ENCODE results near the gene DIPK1B. TPM values are rescaled to one million over a fixed set of nuclear protein-coding genes. Genes with fewer than 3 reads are reported as not detected.

The DIPK1B gene
- total RNA-seq, 2 donors from 2014 or later, result 4.8 to 6.9 TPM

- H3K4me3 ChIP-seq, result no peak overlapping the region
- H3K27me3 ChIP-seq (replicated peaks; ENCODE audit: insufficient read depth), result no peaks in the 10 kb centered on the region
- peaks cover 8 to 13% of the 10 kb centered on the region in 2 donors for H3K4me1 ChIP-seq (ENCODE audit: control insufficient read depth in 1 of 2, low read depth in 2 of 2)
- TF ChIP-seq CTCF (IDR thresholded peaks at IDR 0.05), result no peak
- DNase-seq (ENCODE audit: low spot score) (no peak), ATAC-seq (ENCODE audit: insufficient number of reproducible peaks, low FRiP score, low read depth) (no peak)
- H3K27ac ChIP-seq, result no peak overlapping the region
- H3K36me3 ChIP-seq, result no peaks in the 10 kb centered on the region
- H3K9me3 ChIP-seq, result no peaks in the 10 kb centered on the region
These were observed 1.2 kb downstream of the DIPK1B start for GRCh38 chr9:136713550-136713949.

- TF ChIP-seq CTCF (IDR thresholded peaks at IDR 0.05), result no peak
- H3K4me1 ChIP-seq (ENCODE audit: control insufficient read depth in 1 of 2, low read depth in 2 of 2), result peaks cover 8 to 13% of the 10 kb centered on the region in 2 donors
- H3K36me3 ChIP-seq, result no peaks in the 10 kb centered on the region
- H3K27me3 ChIP-seq (replicated peaks; ENCODE audit: insufficient read depth), result no peaks in the 10 kb centered on the region
- no peak for ATAC-seq (ENCODE audit: insufficient number of reproducible peaks, low FRiP score, low read depth)
- no peak for DNase-seq (ENCODE audit: low spot score)
- no peak overlapping the region for H3K4me3 ChIP-seq
- H3K27ac ChIP-seq, result no peak overlapping the region
- H3K9me3 ChIP-seq, result no peaks in the 10 kb centered on the region
These were observed 1.9 kb downstream of the DIPK1B start for GRCh38 chr9:136714096-136714892.

- Histone ChIP-seq H3K27me3 (replicated peaks; ENCODE audit: insufficient read depth) (no peaks in the 10 kb centered on the region), H3K9me3 (no peaks in the 10 kb centered on the region), H3K4me1 (ENCODE audit: control insufficient read depth in 1 of 2, low read depth in 2 of 2) (peaks cover 8 to 13% of the 10 kb centered on the region in 2 donors), H3K36me3 (no peaks in the 10 kb centered on the region), H3K27ac (no peak overlapping the region), H3K4me3 (no peak overlapping the region)
- no peak for ATAC-seq (ENCODE audit: insufficient number of reproducible peaks, low FRiP score, low read depth)
- DNase-seq (ENCODE audit: low spot score), result no peak
- no peak for TF ChIP-seq CTCF (IDR thresholded peaks at IDR 0.05)
These were observed 2.5 kb downstream of the DIPK1B start for GRCh38 chr9:136714893-136715274.

GRCh38 chr9:136717399-136717798 lies 5.0 kb downstream of the DIPK1B start:
- Histone ChIP-seq H3K36me3 (peaks cover 2% of the 10 kb centered on the region), H3K27ac (no peak overlapping the region), H3K9me3 (no peaks in the 10 kb centered on the region), H3K27me3 (replicated peaks; ENCODE audit: insufficient read depth) (no peaks in the 10 kb centered on the region), H3K4me3 (no peak overlapping the region), H3K4me1 (ENCODE audit: control insufficient read depth in 1 of 2, low read depth in 2 of 2) (peaks cover 3 to 6% of the 10 kb centered on the region in 2 donors)
- DNase-seq (ENCODE audit: low spot score) (no peak), ATAC-seq (ENCODE audit: insufficient number of reproducible peaks, low FRiP score, low read depth) (no peak)
- no peak for TF ChIP-seq CTCF (IDR thresholded peaks at IDR 0.05)

- Histone ChIP-seq H3K4me3 (no peak overlapping the region), H3K36me3 (peaks cover 9% of the 10 kb centered on the region), H3K27ac (no peak overlapping the region), H3K9me3 (no peaks in the 10 kb centered on the region), H3K4me1 (ENCODE audit: control insufficient read depth in 1 of 2, low read depth in 2 of 2) (no peaks in the 10 kb centered on the region), H3K27me3 (replicated peaks; ENCODE audit: insufficient read depth) (no peaks in the 10 kb centered on the region)
- DNase-seq (ENCODE audit: low spot score), result no peak
- ATAC-seq (ENCODE audit: insufficient number of reproducible peaks, low FRiP score, low read depth), result no peak
- no peak for TF ChIP-seq CTCF (IDR thresholded peaks at IDR 0.05)
These were observed 6.2 kb downstream of the DIPK1B start for GRCh38 chr9:136718345-136719194.

Measured in thoracic aorta (tissue), 2 donors.